HepG2 (cell line): Measurements from ENCODE around the gene TOP2B. TPM values are rescaled to one million over a fixed set of nuclear protein-coding genes. Genes with fewer than 3 reads are reported as not detected.

ENCODE experiments used
- ATAC-seq: fragments of 200-7000 bp; cut with Tn5 transposase; 3 replicates; pipeline ENCODE4 v1.9.1; 2020; ENCODE audit warnings: mild to moderate bottlenecking, moderate library complexity
- BruUV-seq: library from RNA; stranded (reverse); fragments of 400-500 nt; replicated peaks from 2 replicates; lab custom pipeline; 2021; lab: Mats Ljungman, UMichigan
- CTCF ChIA-PET: fragments of 300-600 bp; formaldehyde crosslinking; extraction: SDS; loops from one replicate; lab custom pipeline; 2021; ENCODE audit warnings: low total read pairs, inconsistent platforms, low intra/inter-chr PET ratio; lab: Yijun Ruan, JAX
- POLR2A ChIA-PET: fragments of 350-600 bp; sonication (Branson Sonifier 250); formaldehyde crosslinking; loops from one replicate; lab custom pipeline; 2020; ENCODE audit warnings: antibody characterized with exemption, inconsistent platforms; lab: Yijun Ruan, JAX
- DNase-seq: peaks from one replicate; pipeline ENCODE4 v3.0.0-alpha.2; 2015; ENCODE audit warnings: low spot score
- FAIRE-seq: peaks from 3 replicates; lab custom pipeline; 2011; peaks lifted over from hg19 to GRCh38; lab: Jason Lieb, UNC
- H2AFZ ChIP-seq: one replicate; pipeline ENCODE4 v1.6.1; 2011; ENCODE audit warnings: low read length, inconsistent platforms
- H3K27ac ChIP-seq: fragments of 300-600 bp; 3 replicates; pipeline ENCODE4 v1.8.0; 2011; ENCODE audit warnings: mixed run types, mild to moderate bottlenecking, mixed read lengths, low read length, inconsistent platforms; ENCODE audit not compliant: insufficient read depth; ENCODE audit errors: extremely low read length
- H3K27me3 ChIP-seq, 2 experiments: fragments of 200-600 bp in 1 of 2; 2 replicates in 1 of 2; 3 replicates in 1 of 2; pipeline versions ENCODE4 v1.6.0 to v1.8.0; 2011; ENCODE audit warnings: low read length in 2 of 2, mild to moderate bottlenecking in 2 of 2, moderate library complexity in 2 of 2, inconsistent platforms in 1 of 2; ENCODE audit not compliant: insufficient read depth in 2 of 2, control insufficient read depth in 1 of 2
- H3K36me3 ChIP-seq, 2 experiments: fragments of 200-600 bp in 1 of 2; replicated peaks in 1 of 2; 2 replicates in 1 of 2; 3 replicates in 1 of 2; pipeline versions ENCODE4 v1.5.1 to v1.8.0; 2011; ENCODE audit warnings: low read length in 2 of 2, inconsistent platforms in 1 of 2; ENCODE audit not compliant: insufficient read depth in 2 of 2, control insufficient read depth in 1 of 2
- H3K4me1 ChIP-seq: 2 replicates; pipeline ENCODE4 v1.5.1; 2012; ENCODE audit warnings: low read length, inconsistent platforms; ENCODE audit not compliant: insufficient read depth
- H3K4me2 ChIP-seq: 2 replicates; pipeline ENCODE4 v1.6.0; 2011; ENCODE audit warnings: low read depth, low read length, inconsistent platforms
- H3K4me3 ChIP-seq, 3 experiments: fragments of 200-600 bp in 1 of 3; sonication (generic), shearing (Covaris generic) in 1 of 3; replicated peaks in 1 of 3; 2 replicates each; pipeline ENCODE4 v1.5.1; 2011 to 2016; ENCODE audit warnings: low read length in 3 of 3, inconsistent platforms in 2 of 3, low read depth in 2 of 3, mild to moderate bottlenecking in 2 of 3, control low read depth in 1 of 3, mixed read lengths in 1 of 3; ENCODE audit not compliant: insufficient read depth in 1 of 3
- H3K79me2 ChIP-seq: one replicate; pipeline ENCODE4 v1.6.1; 2011; ENCODE audit warnings: low read length, inconsistent platforms; ENCODE audit not compliant: insufficient read depth
- H3K9ac ChIP-seq: 2 replicates; pipeline ENCODE4 v1.6.0; 2011; ENCODE audit warnings: mild to moderate bottlenecking, low read depth, low read length, inconsistent platforms; ENCODE audit not compliant: insufficient read depth
- H3K9me3 ChIP-seq: 2 replicates; pipeline ENCODE4 v1.5.1; 2012; ENCODE audit warnings: mild to moderate bottlenecking, low read length
- H4K20me1 ChIP-seq: 2 replicates; pipeline ENCODE4 v1.6.0; 2011; ENCODE audit warnings: inconsistent platforms, mild to moderate bottlenecking, low read length, moderate library complexity; ENCODE audit not compliant: insufficient read depth
- BRD4 ChIP-seq: sonication (generic); formaldehyde crosslinking; IDR thresholded peaks from 2 replicates; pipeline ENCODE4 v1.4.0; 2020; ENCODE audit warnings: missing genetic modification reagents
- KLF6 ChIP-seq: IDR thresholded peaks from 2 replicates; pipeline ENCODE4 v1.8.0; 2016; ENCODE audit warnings: missing biosample characterization, missing genetic modification reagents
- SALL1 ChIP-seq: sonication (generic); formaldehyde crosslinking; IDR thresholded peaks from 2 replicates; pipeline ENCODE4 v1.8.0; 2022; ENCODE audit warnings: mild to moderate bottlenecking, missing genetic modification reagents
- SMAD3 ChIP-seq: sonication (generic); formaldehyde crosslinking; IDR thresholded peaks from 2 replicates; pipeline ENCODE4 v1.4.0; 2020; ENCODE audit warnings: missing genetic modification reagents
- WIZ ChIP-seq: sonication (generic); formaldehyde crosslinking; IDR thresholded peaks from 2 replicates; pipeline ENCODE4 v1.5.1; 2020; ENCODE audit warnings: mild to moderate bottlenecking, missing genetic modification reagents
- ZKSCAN1 ChIP-seq: fragments of 150-350 bp; IDR thresholded peaks from 2 replicates; pipeline ENCODE4 v1.6.1; 2014; ENCODE audit warnings: low read length
- ZNF841 ChIP-seq: sonication (generic); formaldehyde crosslinking; IDR thresholded peaks from 2 replicates; pipeline ENCODE4 v1.8.1; 2023; ENCODE audit warnings: missing genetic modification reagents, borderline replicate concordance
- WGBS: methylation state at CpG from one replicate; pipeline ENCODE4 v1.1.6; 2017; ENCODE audit warnings: low lambda C conversion rate; 5-methylcytosine and 5-hydroxymethylcytosine counted together
- in situ Hi-C: cut with HindIII; loops from 2 replicates; pipeline ENCODE4 v1.10.0; 2017; ENCODE audit warnings: low pct_unique_long_range_greater_than_20kb; ENCODE audit not compliant: extremely low pct_ligation_motif_present
- intact Hi-C: fragments of 100-400 bp; cut with micrococcal nuclease; formaldehyde crosslinking; loops from one replicate; pipeline ENCODE4 v1.10.0; 2022; ENCODE audit not compliant: unreplicated experiment
- polyA plus RNA-seq, 8 experiments: library from polyadenylated mRNA; depleted of rRNA in 3 of 8; stranded (reverse) in 7 of 8; unstranded in 1 of 8; fragments of >200 nt; fragmentation: Illumina TruSeq in 4 of 8; extraction: Trizol in 4 of 8; gene quantifications; 2 replicates each; pipeline versions ENCODE4 v1.2.1 to v1.2.3, GENCODE V29; 2011 to 2016; ENCODE audit warnings: low read depth in 4 of 8, missing spikeins in 1 of 8, mixed read lengths in 1 of 8; ENCODE audit not compliant: insufficient read depth in 1 of 8
- total RNA-seq, 5 experiments: library from RNA; depleted of rRNA; stranded (reverse); fragments of >200 nt; fragmentation: Illumina TruSeq; extraction: Trizol; gene quantifications; 2 replicates each; pipeline ENCODE4 v1.2.3, GENCODE V29; 2016; ENCODE audit warnings: low read depth in 1 of 5
- TF ChIP-seq, protein P1 (sequence below): sonication (generic); formaldehyde crosslinking; IDR thresholded peaks from 2 replicates; pipeline ENCODE4 v1.5.1; 2020; ENCODE audit warnings: mild to moderate bottlenecking, missing genetic modification reagents
- TF ChIP-seq, protein P2 (sequence below): sonication (generic); formaldehyde crosslinking; IDR thresholded peaks from 2 replicates; pipeline ENCODE4 v1.5.1; 2020; ENCODE audit warnings: missing genetic modification reagents, mild to moderate bottlenecking, borderline replicate concordance
- TF ChIP-seq, protein P3 (sequence below): sonication (generic); formaldehyde crosslinking; IDR thresholded peaks from 2 replicates; pipeline ENCODE4 v1.4.0; 2020; ENCODE audit warnings: missing genetic modification reagents

TOP2B gene
- total and polyA plus RNA-seq, 2 of the 13 experiments (the other 11 are each of a cell fraction or from before 2014, with no cell fraction given), result 27.6 to 88.1 TPM

DNA sequence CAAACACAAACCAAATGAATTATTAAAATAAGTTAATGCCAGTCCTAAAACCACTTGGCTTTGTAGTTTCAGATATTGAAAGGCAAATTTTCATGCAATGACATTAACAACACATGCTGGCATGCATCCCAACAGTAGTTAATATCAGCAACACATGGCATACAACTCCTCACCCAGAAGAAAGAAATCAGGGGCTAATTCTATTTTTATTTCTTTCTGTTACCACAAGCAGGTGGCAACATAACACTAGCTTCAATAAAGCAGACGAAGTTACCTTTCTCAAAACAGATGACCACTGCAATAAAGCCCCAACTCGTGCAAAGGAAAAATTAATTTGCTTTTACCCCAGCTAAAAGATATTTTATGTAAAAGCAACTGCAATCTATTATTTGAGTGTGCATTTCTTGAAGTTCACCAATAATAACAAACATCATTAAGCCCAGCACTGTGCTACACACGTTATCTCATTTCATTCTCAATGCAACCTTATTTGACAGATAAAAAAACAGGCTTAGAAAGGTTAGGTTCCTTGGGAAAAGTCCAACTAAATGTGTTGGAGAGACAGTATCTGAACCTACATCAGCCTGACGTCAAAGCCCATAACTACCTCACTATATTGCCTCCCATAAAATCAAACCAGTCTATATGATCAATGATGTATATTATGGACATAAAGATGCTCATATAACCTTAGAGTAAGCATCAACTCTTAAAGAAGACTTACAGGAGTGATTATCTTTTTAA is 2.8 kb downstream of the TOP2B start (continued):
- TF ChIP-seq, protein P1, sequence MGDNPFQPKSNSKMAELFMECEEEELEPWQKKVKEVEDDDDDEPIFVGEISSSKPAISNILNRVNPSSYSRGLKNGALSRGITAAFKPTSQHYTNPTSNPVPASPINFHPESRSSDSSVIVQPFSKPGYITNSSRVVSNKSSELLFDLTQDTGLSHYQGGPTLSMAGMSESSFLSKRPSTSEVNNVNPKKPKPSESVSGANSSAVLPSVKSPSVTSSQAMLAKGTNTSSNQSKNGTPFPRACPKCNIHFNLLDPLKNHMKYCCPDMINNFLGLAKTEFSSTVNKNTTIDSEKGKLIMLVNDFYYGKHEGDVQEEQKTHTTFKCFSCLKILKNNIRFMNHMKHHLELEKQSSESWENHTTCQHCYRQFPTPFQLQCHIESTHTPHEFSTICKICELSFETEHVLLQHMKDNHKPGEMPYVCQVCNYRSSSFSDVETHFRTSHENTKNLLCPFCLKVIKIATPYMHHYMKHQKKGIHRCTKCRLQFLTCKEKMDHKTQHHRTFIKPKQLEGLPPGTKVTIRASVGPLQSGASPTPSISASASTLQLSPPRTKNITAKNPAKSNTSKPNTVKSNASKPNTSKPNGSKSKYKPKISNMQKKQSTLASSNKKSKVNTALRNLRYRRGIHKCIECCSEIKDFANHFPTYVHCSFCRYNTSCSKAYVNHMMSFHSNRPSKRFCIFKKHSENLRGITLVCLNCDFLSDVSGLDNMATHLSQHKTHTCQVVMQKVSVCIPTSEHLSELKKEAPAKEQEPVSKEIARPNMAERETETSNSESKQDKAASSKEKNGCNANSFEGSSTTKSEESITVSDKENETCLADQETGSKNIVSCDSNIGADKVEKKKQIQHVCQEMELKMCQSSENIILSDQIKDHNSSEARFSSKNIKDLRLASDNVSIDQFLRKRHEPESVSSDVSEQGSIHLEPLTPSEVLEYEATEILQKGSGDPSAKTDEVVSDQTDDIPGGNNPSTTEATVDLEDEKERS (CRISPR knock-in tag), result no peak

DNA sequence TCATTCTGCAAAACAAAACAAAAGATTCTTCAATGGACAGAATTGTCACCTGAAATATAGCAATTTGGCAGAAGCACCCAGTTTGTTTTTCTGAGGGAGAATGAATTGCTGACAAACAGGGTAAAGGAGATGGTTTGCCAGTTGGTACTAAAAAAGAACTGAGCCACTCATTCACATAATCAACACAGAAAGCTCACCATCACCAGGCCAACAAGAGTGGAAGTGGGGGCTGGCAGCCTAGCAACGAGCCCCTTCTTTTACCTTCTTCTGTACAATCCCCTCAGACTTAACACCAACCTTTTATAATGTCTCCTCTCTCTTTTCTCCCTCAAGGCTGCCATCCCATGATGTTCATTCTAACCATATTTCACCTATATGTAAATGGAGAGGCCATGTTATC is 5.9 kb downstream of the TOP2B start:
- FAIRE-seq (no peak), ATAC-seq (no peak), DNase-seq (no peak)
- CTCF ChIA-PET, result no interaction called here
- no peaks in the 10 kb centered on the region for H3K9me3 ChIP-seq
- WGBS, result 88% methylated on average over 1 of the region's 1 CpG
- in situ Hi-C loops, result loop anchor here (25.0 kb wide), 1 partner anchor 128 kb away; the partner anchor contains the start of genes NGLY1 and OXSM
- no peaks in the 10 kb centered on the region; a peak in 1 of 5 replicates for H3K27me3 ChIP-seq
- no peak overlapping the region for H3K4me2 ChIP-seq
- intact Hi-C loops, result no loop called here
- peaks cover 48% of the 10 kb centered on the region for H3K4me1 ChIP-seq
- BruUV-seq, result no TSS peak
- H3K9ac ChIP-seq, result no peak overlapping the region
- POLR2A ChIA-PET, result no interaction called here
- H3K27ac ChIP-seq, result no peak overlapping the region
- H4K20me1 ChIP-seq, result peaks cover 44% of the 10 kb centered on the region
- H2AFZ ChIP-seq, result no peak overlapping the region
- peaks cover 93% of the 10 kb centered on the region for H3K79me2 ChIP-seq
- no peaks in the 10 kb centered on the region; a peak in 1 of 5 replicates for H3K36me3 ChIP-seq
- H3K4me3 ChIP-seq, result no peak overlapping the region
- TF ChIP-seq KLF6 (CRISPR knock-in tag) (no peak), ZNF841 (CRISPR knock-in tag) (no peak), SMAD3 (CRISPR knock-in tag) (no peak), SALL1 (CRISPR knock-in tag) (no peak), BRD4 (CRISPR knock-in tag) (no peak), WIZ (CRISPR knock-in tag) (no peak), ZKSCAN1 (no peak)
- TF ChIP-seq, protein P2, sequence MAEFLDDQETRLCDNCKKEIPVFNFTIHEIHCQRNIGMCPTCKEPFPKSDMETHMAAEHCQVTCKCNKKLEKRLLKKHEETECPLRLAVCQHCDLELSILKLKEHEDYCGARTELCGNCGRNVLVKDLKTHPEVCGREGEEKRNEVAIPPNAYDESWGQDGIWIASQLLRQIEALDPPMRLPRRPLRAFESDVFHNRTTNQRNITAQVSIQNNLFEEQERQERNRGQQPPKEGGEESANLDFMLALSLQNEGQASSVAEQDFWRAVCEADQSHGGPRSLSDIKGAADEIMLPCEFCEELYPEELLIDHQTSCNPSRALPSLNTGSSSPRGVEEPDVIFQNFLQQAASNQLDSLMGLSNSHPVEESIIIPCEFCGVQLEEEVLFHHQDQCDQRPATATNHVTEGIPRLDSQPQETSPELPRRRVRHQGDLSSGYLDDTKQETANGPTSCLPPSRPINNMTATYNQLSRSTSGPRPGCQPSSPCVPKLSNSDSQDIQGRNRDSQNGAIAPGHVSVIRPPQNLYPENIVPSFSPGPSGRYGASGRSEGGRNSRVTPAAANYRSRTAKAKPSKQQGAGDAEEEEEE, result no peak
- TF ChIP-seq, protein P3, sequence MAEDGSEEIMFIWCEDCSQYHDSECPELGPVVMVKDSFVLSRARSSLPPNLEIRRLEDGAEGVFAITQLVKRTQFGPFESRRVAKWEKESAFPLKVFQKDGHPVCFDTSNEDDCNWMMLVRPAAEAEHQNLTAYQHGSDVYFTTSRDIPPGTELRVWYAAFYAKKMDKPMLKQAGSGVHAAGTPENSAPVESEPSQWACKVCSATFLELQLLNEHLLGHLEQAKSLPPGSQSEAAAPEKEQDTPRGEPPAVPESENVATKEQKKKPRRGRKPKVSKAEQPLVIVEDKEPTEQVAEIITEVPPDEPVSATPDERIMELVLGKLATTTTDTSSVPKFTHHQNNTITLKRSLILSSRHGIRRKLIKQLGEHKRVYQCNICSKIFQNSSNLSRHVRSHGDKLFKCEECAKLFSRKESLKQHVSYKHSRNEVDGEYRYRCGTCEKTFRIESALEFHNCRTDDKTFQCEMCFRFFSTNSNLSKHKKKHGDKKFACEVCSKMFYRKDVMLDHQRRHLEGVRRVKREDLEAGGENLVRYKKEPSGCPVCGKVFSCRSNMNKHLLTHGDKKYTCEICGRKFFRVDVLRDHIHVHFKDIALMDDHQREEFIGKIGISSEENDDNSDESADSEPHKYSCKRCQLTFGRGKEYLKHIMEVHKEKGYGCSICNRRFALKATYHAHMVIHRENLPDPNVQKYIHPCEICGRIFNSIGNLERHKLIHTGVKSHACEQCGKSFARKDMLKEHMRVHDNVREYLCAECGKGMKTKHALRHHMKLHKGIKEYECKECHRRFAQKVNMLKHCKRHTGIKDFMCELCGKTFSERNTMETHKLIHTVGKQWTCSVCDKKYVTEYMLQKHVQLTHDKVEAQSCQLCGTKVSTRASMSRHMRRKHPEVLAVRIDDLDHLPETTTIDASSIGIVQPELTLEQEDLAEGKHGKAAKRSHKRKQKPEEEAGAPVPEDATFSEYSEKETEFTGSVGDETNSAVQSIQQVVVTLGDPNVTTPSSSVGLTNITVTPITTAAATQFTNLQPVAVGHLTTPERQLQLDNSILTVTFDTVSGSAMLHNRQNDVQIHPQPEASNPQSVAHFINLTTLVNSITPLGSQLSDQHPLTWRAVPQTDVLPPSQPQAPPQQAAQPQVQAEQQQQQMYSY, result no peak
